Suprapubic skin (tissue), 3 donors: ENCODE results near the gene PLXDC2.

Source experiments
- EP300 ChIP-seq: sonication (generic); formaldehyde crosslinking; IDR thresholded peaks from one replicate; pipeline ENCODE4 v1.6.1; 2017; ENCODE audit warnings: antibody characterized with exemption
- TF ChIP-seq, protein P1 (sequence below), 2 donors: fragments of 200-600 bp in 1 of 2; fragments of 450-650 bp in 1 of 2; sonication (generic) in 1 of 2; IDR thresholded peaks; one replicate each; pipeline ENCODE4 v1.5.1; 2016 to 2019; ENCODE audit warnings: antibody characterized with exemption in 2 of 2, mild to moderate bottlenecking in 1 of 2, moderate library complexity in 1 of 2

- TF ChIP-seq, protein P1, sequence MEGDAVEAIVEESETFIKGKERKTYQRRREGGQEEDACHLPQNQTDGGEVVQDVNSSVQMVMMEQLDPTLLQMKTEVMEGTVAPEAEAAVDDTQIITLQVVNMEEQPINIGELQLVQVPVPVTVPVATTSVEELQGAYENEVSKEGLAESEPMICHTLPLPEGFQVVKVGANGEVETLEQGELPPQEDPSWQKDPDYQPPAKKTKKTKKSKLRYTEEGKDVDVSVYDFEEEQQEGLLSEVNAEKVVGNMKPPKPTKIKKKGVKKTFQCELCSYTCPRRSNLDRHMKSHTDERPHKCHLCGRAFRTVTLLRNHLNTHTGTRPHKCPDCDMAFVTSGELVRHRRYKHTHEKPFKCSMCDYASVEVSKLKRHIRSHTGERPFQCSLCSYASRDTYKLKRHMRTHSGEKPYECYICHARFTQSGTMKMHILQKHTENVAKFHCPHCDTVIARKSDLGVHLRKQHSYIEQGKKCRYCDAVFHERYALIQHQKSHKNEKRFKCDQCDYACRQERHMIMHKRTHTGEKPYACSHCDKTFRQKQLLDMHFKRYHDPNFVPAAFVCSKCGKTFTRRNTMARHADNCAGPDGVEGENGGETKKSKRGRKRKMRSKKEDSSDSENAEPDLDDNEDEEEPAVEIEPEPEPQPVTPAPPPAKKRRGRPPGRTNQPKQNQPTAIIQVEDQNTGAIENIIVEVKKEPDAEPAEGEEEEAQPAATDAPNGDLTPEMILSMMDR (IDR thresholded peaks at IDR 0.05), result no peak
- TF ChIP-seq EP300, result no peak
Observed at GRCh38 chr10:19932806-19933371, 116.7 kb downstream of the PLXDC2 start.
